Upper lobe of left lung (tissue), 6 donors: ENCODE data around the gene ASCC3. TPM values are rescaled to one million over a fixed set of nuclear protein-coding genes. Genes with fewer than 3 reads are reported as not detected.

ENCODE experiments used
- ATAC-seq, 2 donors: fragments of 200-7000 bp; cut with Tn5 transposase; one replicate each; pipeline ENCODE4 v1.9.1; 2022; ENCODE audit warnings: mild to moderate bottlenecking in 2 of 2, moderate library complexity in 2 of 2; ENCODE audit not compliant: low FRiP score in 2 of 2
- DNase-seq, 2 donors: peaks; one replicate each; pipeline ENCODE4 v3.0.0-alpha.2; 2019 to 2020
- H3K27ac ChIP-seq, 4 donors: fragments of 200-600 bp; sonication (generic); one replicate each; pipeline ENCODE4 v1.5.1; 2016 to 2019
- H3K27me3 ChIP-seq, 4 donors: fragments of 200-600 bp; sonication (generic); one replicate each; pipeline ENCODE4 v1.5.1; 2017 to 2019
- H3K36me3 ChIP-seq, 4 donors: fragments of 200-600 bp; sonication (generic); one replicate each; pipeline ENCODE4 v1.5.1; 2016 to 2019
- H3K4me1 ChIP-seq, 4 donors: fragments of 200-600 bp; sonication (generic); one replicate each; pipeline ENCODE4 v1.5.1; 2018 to 2019
- H3K4me3 ChIP-seq, 4 donors: fragments of 200-600 bp; sonication (generic); one replicate each; pipeline ENCODE4 v1.5.1; 2017 to 2019; ENCODE audit warnings: mild to moderate bottlenecking in 2 of 4, moderate library complexity in 1 of 4
- H3K9me3 ChIP-seq, 4 donors: fragments of 200-600 bp; sonication (generic); one replicate each; pipeline ENCODE4 v1.5.1; 2018 to 2019
- EP300 ChIP-seq, 4 donors: sonication (generic); formaldehyde crosslinking; IDR thresholded peaks; one replicate each; pipeline ENCODE4 v1.5.1; 2017; ENCODE audit warnings: antibody characterized with exemption in 4 of 4, control low read depth in 2 of 4
- POLR2A ChIP-seq, 4 donors: fragments of 450-650 bp; IDR thresholded peaks; one replicate each; pipeline ENCODE4 v1.5.1; 2016 to 2017; ENCODE audit warnings: antibody characterized with exemption in 4 of 4, mild to moderate bottlenecking in 2 of 4
- POLR2AphosphoS5 ChIP-seq, 2 donors: sonication (generic); formaldehyde crosslinking; IDR thresholded peaks; one replicate each; pipeline ENCODE4 v1.5.1; 2017; ENCODE audit warnings: antibody characterized with exemption in 2 of 2
- WGBS, 2 donors: methylation state at CpG; one replicate each; pipeline ENCODE4 v1.1.5; 2017 to 2018; 5-methylcytosine and 5-hydroxymethylcytosine counted together
- total RNA-seq, 6 donors: library from RNA; depleted of rRNA in 4 of 6; stranded (reverse); fragments of >200 nt in 4 of 6; gene quantifications; one replicate each; pipeline versions ENCODE4 v1.1.0 to v1.2.1, GENCODE V29; 2016 to 2021
- TF ChIP-seq, protein P1 (sequence below), 6 experiments: fragments of 450-650 bp in 4 of 6; fragments of 200-600 bp in 2 of 6; sonication (generic) in 2 of 6; IDR thresholded peaks; one replicate each; pipeline ENCODE4 v1.5.1; 2016 to 2019; ENCODE audit warnings: antibody characterized with exemption in 6 of 6
- donor health status: DM: no; HTN: no; CAD: no; lungs with moderate emphysema.
- donor health status: DM: no; HTN: yes; CAD: no; lungs with severe emphysema.

ASCC3 gene, protein sequence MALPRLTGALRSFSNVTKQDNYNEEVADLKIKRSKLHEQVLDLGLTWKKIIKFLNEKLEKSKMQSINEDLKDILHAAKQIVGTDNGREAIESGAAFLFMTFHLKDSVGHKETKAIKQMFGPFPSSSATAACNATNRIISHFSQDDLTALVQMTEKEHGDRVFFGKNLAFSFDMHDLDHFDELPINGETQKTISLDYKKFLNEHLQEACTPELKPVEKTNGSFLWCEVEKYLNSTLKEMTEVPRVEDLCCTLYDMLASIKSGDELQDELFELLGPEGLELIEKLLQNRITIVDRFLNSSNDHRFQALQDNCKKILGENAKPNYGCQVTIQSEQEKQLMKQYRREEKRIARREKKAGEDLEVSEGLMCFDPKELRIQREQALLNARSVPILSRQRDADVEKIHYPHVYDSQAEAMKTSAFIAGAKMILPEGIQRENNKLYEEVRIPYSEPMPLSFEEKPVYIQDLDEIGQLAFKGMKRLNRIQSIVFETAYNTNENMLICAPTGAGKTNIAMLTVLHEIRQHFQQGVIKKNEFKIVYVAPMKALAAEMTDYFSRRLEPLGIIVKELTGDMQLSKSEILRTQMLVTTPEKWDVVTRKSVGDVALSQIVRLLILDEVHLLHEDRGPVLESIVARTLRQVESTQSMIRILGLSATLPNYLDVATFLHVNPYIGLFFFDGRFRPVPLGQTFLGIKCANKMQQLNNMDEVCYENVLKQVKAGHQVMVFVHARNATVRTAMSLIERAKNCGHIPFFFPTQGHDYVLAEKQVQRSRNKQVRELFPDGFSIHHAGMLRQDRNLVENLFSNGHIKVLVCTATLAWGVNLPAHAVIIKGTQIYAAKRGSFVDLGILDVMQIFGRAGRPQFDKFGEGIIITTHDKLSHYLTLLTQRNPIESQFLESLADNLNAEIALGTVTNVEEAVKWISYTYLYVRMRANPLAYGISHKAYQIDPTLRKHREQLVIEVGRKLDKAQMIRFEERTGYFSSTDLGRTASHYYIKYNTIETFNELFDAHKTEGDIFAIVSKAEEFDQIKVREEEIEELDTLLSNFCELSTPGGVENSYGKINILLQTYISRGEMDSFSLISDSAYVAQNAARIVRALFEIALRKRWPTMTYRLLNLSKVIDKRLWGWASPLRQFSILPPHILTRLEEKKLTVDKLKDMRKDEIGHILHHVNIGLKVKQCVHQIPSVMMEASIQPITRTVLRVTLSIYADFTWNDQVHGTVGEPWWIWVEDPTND (N-terminal part only)
- 10 to 100 TPM; 18.4 to 52.2 (median 33.9) TPM for total RNA-seq

- Histone ChIP-seq H3K27me3 (no peaks in the 10 kb centered on the region), H3K27ac (peak within 1 kb of the TSS; percentile 88 to 98 (median 90)), H3K4me3 (peak within 1 kb of the TSS; percentile 70 to 86 (median 82)), H3K9me3 (no peaks in the 10 kb centered on the region), H3K36me3 (no peaks in the 10 kb centered on the region), H3K4me1 (peaks cover 10 to 18% (median 13%) of the 10 kb centered on the region in 4 donors)
- DNase-seq: peak; percentile 94 to 100
- peak; percentile 98 to 100 for ATAC-seq
- 0 to 1% methylated on average over 44 to 77 of the region's 83 CpGs for WGBS, 2 donors
- TF ChIP-seq, protein P1, sequence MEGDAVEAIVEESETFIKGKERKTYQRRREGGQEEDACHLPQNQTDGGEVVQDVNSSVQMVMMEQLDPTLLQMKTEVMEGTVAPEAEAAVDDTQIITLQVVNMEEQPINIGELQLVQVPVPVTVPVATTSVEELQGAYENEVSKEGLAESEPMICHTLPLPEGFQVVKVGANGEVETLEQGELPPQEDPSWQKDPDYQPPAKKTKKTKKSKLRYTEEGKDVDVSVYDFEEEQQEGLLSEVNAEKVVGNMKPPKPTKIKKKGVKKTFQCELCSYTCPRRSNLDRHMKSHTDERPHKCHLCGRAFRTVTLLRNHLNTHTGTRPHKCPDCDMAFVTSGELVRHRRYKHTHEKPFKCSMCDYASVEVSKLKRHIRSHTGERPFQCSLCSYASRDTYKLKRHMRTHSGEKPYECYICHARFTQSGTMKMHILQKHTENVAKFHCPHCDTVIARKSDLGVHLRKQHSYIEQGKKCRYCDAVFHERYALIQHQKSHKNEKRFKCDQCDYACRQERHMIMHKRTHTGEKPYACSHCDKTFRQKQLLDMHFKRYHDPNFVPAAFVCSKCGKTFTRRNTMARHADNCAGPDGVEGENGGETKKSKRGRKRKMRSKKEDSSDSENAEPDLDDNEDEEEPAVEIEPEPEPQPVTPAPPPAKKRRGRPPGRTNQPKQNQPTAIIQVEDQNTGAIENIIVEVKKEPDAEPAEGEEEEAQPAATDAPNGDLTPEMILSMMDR (IDR thresholded peaks at IDR 0.05): peak in 1 of 6 experiments; percentile 11
- peak in 3 of 4 donors; percentile 67 to 82 (median 76) for TF ChIP-seq POLR2A (IDR thresholded peaks at IDR 0.05)
- TF ChIP-seq POLR2AphosphoS5 (IDR thresholded peaks at IDR 0.05): peak; percentile 67 to 87
- no peak for TF ChIP-seq EP300 (IDR thresholded peaks at IDR 0.05)
These were observed at the start of gene ASCC3 for GRCh38 chr6:100880853-100881706. ASCC3 (minus strand) TSS chr6:100881329; CDS start chr6:100867997, 13,332 bp downstream.

GRCh38 chr6:100925749-100926148, 44.6 kb upstream of the ASCC3 start:
- 71 to 83% methylated on average over 1 of the region's 1 CpG for WGBS, 2 donors
- no peaks in the 10 kb centered on the region for H3K9me3 ChIP-seq
- DNase-seq (no peak), ATAC-seq (no peak)
- H3K4me3 ChIP-seq: no peak overlapping the region
- TF ChIP-seq, protein P1 (IDR thresholded peaks at IDR 0.05): no peak
- TF ChIP-seq EP300 (IDR thresholded peaks at IDR 0.05) (no peak), POLR2A (IDR thresholded peaks at IDR 0.05) (no peak), POLR2AphosphoS5 (IDR thresholded peaks at IDR 0.05) (no peak)
- H3K27ac ChIP-seq: no peak overlapping the region
- H3K4me1 ChIP-seq: no peaks in the 10 kb centered on the region
- no peaks in the 10 kb centered on the region for H3K36me3 ChIP-seq
- no peaks in the 10 kb centered on the region for H3K27me3 ChIP-seq

GRCh38 chr6:100924534-100925227, 43.6 kb upstream of the ASCC3 start:
- no peak overlapping the region for H3K27ac ChIP-seq
- TF ChIP-seq EP300 (IDR thresholded peaks at IDR 0.05): no peak
- TF ChIP-seq POLR2A (IDR thresholded peaks at IDR 0.05): no peak
- TF ChIP-seq, protein P1 (IDR thresholded peaks at IDR 0.05): no peak
- no peak for TF ChIP-seq POLR2AphosphoS5 (IDR thresholded peaks at IDR 0.05)
- no peaks in the 10 kb centered on the region for H3K9me3 ChIP-seq
- H3K4me3 ChIP-seq: no peak overlapping the region
- no peaks in the 10 kb centered on the region for H3K27me3 ChIP-seq
- 80 to 85% methylated on average over 9 of the region's 9 CpGs for WGBS, 2 donors
- H3K36me3 ChIP-seq: no peaks in the 10 kb centered on the region
- DNase-seq (no peak), ATAC-seq (no peak)
- H3K4me1 ChIP-seq: no peaks in the 10 kb centered on the region
